Mucosa of gallbladder (tissue), 1 donor: ENCODE data around the gene USF3. TPM values are rescaled to one million over a fixed set of nuclear protein-coding genes. Genes with fewer than 3 reads are reported as not detected.

Source experiments
- DNase-seq: peaks from one replicate; pipeline ENCODE4 v3.0.0-alpha.2; 2020; ENCODE audit warnings: low spot score
- total RNA-seq: library from RNA; stranded (reverse); gene quantifications from one replicate; pipeline ENCODE4 v1.2.1, GENCODE V29; 2021
- donor health status: DM: no; HTN: no; CAD: no.

USF3 gene
- total RNA-seq, 1 donor from 2014 or later = 18.6 TPM

DNA sequence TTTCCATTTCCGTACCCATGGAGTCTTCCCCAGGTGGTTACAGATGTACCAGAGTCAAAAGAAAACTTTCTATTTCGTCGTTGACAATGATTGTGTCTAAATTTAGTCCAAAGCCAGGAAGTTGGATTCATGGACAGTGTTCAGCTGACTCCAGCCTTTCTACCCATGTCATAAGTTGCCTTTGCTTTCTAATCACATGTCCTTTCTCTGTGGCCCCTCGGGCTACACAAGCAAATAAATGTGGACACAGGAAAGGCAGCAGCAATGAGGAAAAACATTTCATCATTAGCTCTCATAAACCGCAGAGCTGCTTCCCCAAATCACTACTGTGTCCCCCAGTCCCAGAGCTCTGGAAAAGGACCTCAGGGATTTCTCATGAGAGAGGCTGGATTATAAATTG lies 82.0 kb downstream of the USF3 start:
- DNase-seq = no peak

- no peak for DNase-seq
Measured at GRCh38 chr3:113607219-113607596, 89.2 kb downstream of the USF3 start.

DNA sequence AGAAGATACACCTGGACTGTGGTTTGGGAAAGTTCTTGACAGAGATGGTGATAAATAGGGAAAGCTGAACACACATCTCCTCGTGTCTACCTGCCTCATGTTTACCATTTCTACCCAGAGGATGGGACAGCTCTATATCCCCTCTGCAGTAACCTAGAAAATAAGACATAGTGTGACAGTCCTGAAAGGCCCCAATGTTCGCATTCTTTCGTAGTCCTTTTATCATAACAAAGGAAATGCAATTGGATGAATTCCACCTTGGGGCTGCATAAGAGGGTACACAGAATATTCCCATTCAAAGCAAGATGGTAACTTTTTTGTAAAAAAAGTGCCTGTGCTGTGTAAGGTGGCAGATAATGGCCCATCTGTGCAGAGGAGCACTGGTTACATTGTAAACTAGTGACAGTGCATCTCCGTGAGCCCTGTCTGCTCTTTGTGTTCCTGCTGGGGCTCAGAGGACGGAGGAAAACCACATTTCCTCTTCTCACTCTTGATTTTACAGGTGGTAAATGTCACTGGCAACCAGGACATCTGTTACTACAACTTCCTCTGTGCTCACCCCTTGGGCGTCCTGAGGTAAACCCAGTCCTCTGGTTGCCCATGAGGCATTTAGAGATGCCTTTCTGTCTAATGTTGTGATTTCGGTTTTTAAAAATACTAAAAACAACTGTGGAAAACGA lies 89.8 kb downstream of the USF3 start:
- no peak for DNase-seq

- DNase-seq = no peak
Measured at GRCh38 chr3:113602836-113603235, 93.6 kb downstream of the USF3 start.

- no peak for DNase-seq
Measured at GRCh38 chr3:113602256-113602655, 94.2 kb downstream of the USF3 start.

DNA sequence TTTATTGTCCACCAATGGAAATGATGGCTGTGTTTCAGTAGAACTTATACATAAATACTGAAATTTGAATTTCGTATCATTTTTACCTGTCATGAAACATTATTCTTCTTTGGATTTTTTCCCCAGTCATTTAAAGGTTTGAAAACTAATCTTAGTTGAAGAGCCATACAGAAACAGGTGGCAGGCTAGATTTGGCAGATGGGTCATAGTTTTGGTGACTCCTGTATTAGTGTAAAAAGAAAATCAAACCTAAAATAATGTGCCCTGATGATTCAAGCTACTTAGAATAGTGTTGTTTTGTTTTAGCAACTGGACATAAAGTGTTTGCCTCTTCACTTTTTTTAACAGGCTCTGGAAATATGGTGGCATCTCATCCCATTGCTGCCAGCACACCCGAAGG lies 95.2 kb downstream of the USF3 start:
- no peak for DNase-seq

GRCh38 chr3:113600418-113601182 lies 95.8 kb downstream of the USF3 start:
- no peak for DNase-seq

Other genes with a start within 250 kb of the USF3 start
- gene SPICE1, start 181.5 kb downstream of the USF3 start, total RNA-seq = 21.9 TPM
- 16.8 TPM for gene SIDT1, start 164.1 kb downstream of the USF3 start, total RNA-seq
- gene NAA50, start 49.6 kb upstream of the USF3 start, total RNA-seq = 78.6 TPM
- gene ATP6V1A, start 50.4 kb upstream of the USF3 start, total RNA-seq = 81.5 TPM
- 8.2 TPM for gene GRAMD1C, start 142.1 kb upstream of the USF3 start, total RNA-seq